Measurements from ENCODE around the gene PPP1R1C. TPM values are rescaled to one million over a fixed set of nuclear protein-coding genes. Genes with fewer than 3 reads are reported as not detected.

Gene PPP1R1C
- total RNA-seq, 1 donor from 2014 or later, result 2.9 TPM

DNA sequence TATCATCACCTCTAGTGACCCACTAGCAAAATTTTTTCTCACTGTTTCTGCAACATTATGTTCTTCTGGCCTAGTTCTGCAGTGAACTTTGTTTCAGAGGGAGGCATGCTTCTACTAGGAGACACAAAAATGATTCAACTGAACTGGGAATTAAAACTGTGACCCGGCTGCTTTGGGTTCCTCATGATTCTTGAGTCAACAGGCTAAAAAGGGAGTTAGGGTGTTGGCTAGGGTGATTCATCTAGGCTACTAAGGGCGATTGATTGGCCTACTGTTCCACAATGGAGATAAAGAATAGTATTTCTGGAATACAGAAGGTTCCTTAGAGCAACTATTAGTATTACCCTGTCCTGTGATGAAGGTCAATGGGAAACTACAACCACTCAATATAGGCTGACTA lies 179.5 kb downstream of the PPP1R1C start:
- ATAC-seq, result no peak
- DNase-seq, result no peak
- H3K36me3 ChIP-seq, result no peaks in the 10 kb centered on the region

DNA sequence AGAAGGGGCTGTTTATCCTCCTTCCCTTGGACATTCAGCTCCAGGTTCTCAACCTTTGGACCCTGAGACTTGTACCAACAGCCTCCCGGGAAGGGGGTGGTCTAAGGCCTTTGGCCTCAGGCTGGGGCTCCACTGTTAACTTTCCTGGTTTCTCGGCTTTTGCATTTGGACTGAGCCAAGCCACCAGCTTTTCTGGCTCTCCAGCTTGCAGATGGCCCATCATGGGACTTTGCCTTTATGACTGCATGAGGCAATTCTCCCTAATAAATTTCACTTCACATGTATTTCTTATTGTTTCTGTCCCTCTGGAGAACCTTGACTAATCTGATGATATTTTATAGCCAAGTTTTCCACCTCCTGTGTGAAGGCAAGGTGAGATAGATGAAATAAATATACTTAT lies 180.8 kb downstream of the PPP1R1C start:
- TF ChIP-seq, protein P1, sequence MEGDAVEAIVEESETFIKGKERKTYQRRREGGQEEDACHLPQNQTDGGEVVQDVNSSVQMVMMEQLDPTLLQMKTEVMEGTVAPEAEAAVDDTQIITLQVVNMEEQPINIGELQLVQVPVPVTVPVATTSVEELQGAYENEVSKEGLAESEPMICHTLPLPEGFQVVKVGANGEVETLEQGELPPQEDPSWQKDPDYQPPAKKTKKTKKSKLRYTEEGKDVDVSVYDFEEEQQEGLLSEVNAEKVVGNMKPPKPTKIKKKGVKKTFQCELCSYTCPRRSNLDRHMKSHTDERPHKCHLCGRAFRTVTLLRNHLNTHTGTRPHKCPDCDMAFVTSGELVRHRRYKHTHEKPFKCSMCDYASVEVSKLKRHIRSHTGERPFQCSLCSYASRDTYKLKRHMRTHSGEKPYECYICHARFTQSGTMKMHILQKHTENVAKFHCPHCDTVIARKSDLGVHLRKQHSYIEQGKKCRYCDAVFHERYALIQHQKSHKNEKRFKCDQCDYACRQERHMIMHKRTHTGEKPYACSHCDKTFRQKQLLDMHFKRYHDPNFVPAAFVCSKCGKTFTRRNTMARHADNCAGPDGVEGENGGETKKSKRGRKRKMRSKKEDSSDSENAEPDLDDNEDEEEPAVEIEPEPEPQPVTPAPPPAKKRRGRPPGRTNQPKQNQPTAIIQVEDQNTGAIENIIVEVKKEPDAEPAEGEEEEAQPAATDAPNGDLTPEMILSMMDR (IDR thresholded peaks at IDR 0.05), result no peak
- Histone ChIP-seq H3K36me3 (no peaks in the 10 kb centered on the region), H3K9me3 (no peaks in the 10 kb centered on the region), H3K27me3 (ENCODE audit: low read depth) (no peaks in the 10 kb centered on the region), H3K27ac (no peak overlapping the region), H3K4me1 (no peaks in the 10 kb centered on the region), H3K4me3 (no peak overlapping the region)
- no peak for ATAC-seq
- DNase-seq, result no peak
- intact Hi-C loops (cut with DNase I), result no loop called here

More for the DNA sequence above, 179.5 kb downstream of the PPP1R1C start:
- TF ChIP-seq, protein P1 (IDR thresholded peaks at IDR 0.05), result no peak
- H3K4me3 ChIP-seq, result no peak overlapping the region
- H3K4me1 ChIP-seq, result no peaks in the 10 kb centered on the region
- no peaks in the 10 kb centered on the region for H3K9me3 ChIP-seq
- no peak overlapping the region for H3K27ac ChIP-seq
- no peaks in the 10 kb centered on the region for H3K27me3 ChIP-seq (ENCODE audit: low read depth)
- intact Hi-C loops (cut with DNase I), result no loop called here

DNA sequence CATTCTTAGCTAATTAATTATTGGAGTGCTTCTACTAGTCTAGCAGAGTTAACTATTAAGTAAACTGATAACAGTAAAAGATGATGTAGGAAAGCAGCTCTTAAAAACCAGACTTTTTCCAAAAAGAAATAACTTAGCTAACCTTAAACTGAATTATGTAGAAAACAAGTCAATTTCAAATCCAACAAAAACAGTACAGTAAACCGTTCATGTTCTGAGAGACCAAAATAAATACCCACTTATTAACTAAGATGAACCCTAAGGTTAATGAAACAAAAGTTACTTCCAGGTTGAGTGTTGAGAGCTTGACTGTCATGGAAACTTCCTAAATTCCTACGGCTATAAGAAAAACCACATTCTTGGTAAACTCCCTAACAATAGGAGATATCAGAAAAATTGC lies 181.2 kb downstream of the PPP1R1C start:
- Histone ChIP-seq H3K27ac (no peak overlapping the region), H3K27me3 (ENCODE audit: low read depth) (no peaks in the 10 kb centered on the region), H3K36me3 (no peaks in the 10 kb centered on the region), H3K4me3 (no peak overlapping the region), H3K4me1 (no peaks in the 10 kb centered on the region), H3K9me3 (no peaks in the 10 kb centered on the region)
- TF ChIP-seq, protein P1 (IDR thresholded peaks at IDR 0.05), result no peak
- intact Hi-C loops (cut with DNase I), result no loop called here
- DNase-seq, result no peak
- no peak for ATAC-seq

Other genes starting within 250 kb of the PPP1R1C start
- gene ITPRID2, start 94.1 kb upstream of the PPP1R1C start, total RNA-seq, result 190 TPM

Data from lower lobe of right lung (tissue), 2 donors.